Esophagus muscularis mucosa (tissue), 4 donors: ENCODE data around the gene CPEB4.

ENCODE experiments used
- EP300 ChIP-seq: sonication (generic); formaldehyde crosslinking; IDR thresholded peaks from one replicate; pipeline ENCODE4 v1.6.1; 2017; ENCODE audit warnings: antibody characterized with exemption
- POLR2A ChIP-seq: fragments of 450-650 bp; IDR thresholded peaks from one replicate; pipeline ENCODE4 v1.6.1; 2017; ENCODE audit warnings: antibody characterized with exemption, moderate library complexity, mild to moderate bottlenecking, low read depth
- TF ChIP-seq, protein P1 (sequence below), 3 experiments: fragments of 200-600 bp in 2 of 3; fragments of 450-650 bp in 1 of 3; sonication (generic) in 2 of 3; IDR thresholded peaks; one replicate each; pipeline ENCODE4 v1.5.1; 2017 to 2019; ENCODE audit warnings: antibody characterized with exemption in 3 of 3, mild to moderate bottlenecking in 2 of 3, moderate library complexity in 1 of 3

DNA sequence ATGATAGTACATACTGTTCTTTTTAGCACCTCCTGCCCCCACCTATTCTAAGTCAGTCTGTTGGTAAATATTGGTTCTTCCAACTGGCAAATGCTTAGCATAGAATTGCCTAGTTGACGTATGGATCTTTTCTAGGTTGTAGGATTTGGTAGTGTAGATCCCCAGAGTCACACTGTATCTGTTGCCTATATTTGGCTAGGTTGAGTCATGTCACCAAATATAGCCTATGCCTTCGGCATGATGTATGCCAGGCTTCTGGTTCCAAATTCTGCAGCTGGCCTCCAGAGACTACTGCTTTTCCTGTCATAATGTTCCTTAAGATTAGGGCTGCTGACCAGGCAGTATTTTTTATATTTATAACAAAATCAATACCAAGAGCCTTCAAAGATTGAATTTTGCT lies 38.2 kb downstream of the CPEB4 start:
- TF ChIP-seq, protein P1, sequence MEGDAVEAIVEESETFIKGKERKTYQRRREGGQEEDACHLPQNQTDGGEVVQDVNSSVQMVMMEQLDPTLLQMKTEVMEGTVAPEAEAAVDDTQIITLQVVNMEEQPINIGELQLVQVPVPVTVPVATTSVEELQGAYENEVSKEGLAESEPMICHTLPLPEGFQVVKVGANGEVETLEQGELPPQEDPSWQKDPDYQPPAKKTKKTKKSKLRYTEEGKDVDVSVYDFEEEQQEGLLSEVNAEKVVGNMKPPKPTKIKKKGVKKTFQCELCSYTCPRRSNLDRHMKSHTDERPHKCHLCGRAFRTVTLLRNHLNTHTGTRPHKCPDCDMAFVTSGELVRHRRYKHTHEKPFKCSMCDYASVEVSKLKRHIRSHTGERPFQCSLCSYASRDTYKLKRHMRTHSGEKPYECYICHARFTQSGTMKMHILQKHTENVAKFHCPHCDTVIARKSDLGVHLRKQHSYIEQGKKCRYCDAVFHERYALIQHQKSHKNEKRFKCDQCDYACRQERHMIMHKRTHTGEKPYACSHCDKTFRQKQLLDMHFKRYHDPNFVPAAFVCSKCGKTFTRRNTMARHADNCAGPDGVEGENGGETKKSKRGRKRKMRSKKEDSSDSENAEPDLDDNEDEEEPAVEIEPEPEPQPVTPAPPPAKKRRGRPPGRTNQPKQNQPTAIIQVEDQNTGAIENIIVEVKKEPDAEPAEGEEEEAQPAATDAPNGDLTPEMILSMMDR (IDR thresholded peaks at IDR 0.05) = no peak
- TF ChIP-seq POLR2A (no peak), EP300 (peak; percentile 2)
